T follicular helper cell (primary cell): ENCODE results near the gene SFRP2.
A peak's percentile ranks its signal among the peaks of the same experiment; 100 is the strongest.

ENCODE experiments used
- DNase-seq: peaks from one replicate; pipeline ENCODE4 v3.0.0-alpha.2; 2020; ENCODE audit warnings: low read depth

The SFRP2 gene

DNA sequence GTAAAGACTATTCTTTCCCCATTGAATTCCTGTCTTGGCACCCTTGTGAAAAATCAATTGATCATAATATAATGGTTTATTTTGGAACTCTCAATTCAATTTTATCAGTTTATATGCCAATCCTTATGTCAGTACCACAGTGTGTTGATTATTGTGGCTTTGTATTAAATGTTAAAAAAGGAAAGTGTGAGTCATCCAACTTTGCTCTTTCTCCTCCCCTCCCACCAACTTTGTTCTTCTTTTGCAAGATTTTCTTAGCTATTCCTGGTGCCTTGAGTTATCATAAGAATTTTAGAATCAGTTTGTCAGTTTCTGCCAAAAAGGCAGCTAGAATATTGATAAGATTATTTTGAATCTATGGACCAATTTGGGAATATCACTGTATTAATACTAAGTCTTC is 17.8 kb downstream of the SFRP2 start:
- DNase-seq: no peak

DNA sequence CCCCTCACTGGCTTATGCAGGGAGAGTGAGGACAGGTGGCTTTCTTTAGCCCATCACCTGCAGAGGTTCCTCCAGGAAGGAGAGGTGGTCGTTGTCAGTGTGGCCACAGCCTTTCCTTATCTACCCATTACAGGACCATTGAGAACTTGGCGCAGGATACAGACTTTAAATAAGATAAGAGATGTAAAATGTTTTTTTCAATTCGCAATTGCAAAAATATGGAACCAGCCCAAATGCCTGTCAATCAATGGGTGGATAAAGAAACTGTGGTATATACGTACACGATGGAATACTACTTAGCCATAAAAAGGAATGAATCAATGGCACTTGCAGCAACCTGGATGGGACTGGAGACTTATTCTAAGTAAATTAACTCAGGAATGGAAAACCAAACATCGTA is 22.1 kb downstream of the SFRP2 start:
- DNase-seq: no peak

DNA sequence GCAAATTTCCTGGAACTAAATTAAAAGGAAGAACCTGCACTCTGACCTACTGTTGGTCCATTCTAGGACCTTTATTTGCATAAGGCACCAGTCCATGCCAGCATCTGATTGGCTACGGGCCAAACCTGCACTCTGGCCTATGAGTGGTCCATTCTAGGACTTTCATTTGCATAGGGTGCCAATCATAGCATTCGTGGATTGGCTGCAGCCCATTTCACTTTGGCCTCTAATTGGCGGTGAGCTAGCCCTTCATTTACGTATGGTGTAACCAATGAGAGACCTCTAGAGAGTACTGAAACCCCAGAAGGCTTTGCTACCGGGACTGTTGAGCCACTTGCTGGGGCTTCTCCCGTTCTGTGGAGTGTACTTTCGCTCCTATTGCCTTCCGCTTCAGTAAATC is 23.0 kb downstream of the SFRP2 start:
- DNase-seq: no peak

DNA sequence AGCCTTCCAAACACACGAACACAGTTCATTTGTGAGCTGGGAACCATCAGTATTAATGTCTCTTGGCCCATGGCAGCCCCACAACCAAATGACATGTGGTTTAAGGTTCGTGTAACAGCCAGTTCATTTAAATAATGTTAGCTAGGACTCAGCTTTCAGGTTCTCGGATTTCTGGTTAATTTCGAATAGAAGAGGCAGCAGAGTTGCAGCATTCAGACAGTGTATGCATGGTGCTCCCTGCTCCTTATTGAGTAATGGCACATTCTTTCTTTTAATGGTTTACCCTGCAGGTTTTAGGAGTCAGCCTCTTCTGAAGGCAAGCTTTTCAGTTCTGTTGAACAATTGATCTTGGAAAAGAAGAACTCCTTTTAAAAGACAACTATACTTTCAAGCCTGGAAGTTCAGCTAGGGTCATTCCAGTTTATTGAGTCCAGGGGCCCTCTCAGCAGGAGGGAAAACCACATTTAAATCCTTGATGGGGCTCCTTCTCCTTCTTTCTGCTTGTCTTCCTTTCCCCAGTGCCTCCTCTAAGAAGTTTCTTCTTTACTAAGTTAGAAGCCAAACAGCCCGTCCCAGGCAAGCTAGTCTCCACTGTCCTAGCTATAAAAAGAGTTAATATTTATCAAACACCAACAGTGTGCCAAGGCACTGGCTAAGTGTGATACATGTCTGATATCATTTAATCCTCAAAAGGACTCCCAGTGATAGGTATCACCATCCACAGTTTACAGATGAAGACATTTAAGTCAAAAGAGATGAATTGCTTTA is 24.1 kb downstream of the SFRP2 start:
- no peak for DNase-seq

DNA sequence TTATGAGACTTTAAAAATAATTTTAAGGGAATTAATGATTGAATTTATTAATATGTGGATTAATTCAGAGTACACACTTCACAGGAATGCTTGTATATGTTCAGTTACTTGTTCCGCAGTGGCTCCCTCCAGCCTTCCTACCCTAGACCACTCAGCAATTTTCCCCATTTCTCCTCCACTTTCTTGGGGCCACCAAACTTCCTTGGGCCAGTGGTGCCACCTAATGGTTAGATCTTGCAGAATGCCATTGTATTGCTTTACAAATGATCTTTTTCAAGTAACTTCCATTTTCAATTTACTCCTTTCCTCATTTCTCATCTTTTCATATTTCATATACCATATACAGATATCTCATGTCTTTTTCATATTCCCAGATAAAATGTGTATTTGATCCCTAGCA is 25.5 kb downstream of the SFRP2 start:
- no peak for DNase-seq

DNA sequence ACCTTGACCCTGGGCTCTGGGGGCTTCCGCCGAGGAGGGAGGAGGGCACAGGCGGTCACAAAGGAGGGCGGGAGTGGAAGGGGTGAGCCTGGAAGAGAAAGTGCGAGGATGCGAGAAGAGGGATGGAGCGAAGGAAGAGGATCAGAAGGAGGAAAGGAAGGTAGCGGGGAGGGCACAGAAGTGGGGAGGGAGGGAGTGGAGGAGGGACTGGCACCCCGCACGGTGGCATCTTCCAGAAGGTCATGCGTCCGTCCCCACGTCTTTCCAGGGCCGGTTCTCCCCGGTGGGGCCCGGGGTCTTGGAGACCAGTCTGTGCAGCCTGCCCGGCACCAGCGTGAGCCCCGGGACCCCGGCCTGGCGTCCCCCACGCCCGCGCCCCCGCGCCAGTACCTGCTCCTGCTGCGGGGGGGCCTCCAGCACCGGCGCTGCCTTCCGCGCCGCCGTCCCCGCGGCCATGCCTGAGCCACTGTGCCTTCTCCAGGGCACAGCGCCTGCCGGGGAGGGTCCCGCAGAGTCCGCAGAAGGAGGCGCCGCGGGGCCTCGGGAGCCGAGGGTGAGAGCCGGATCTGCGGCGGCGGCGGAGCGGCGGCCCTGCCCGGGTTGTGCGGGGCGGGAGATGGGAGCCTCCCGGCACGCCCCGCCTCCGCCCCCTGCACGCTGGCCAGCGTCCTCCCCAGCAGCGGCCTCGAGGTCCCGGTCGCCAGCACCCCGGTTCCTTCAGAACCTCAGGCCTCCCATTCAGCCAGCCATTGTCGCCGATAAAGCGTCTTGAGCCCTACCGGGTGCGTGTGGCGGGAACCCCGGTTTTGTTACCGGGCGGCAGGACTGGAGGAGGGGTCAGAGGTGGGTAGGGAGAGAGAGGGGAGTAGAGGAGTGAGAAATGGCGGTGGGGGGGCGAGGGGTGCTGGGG is 29.2 kb downstream of the SFRP2 start, which contains the start of gene RNF175:
RNF175 (minus strand) TSS at position 618 of the 910 bp plus-strand sequence; CDS start at position 456, 162 bp downstream.
- DNase-seq: no peak

DNA sequence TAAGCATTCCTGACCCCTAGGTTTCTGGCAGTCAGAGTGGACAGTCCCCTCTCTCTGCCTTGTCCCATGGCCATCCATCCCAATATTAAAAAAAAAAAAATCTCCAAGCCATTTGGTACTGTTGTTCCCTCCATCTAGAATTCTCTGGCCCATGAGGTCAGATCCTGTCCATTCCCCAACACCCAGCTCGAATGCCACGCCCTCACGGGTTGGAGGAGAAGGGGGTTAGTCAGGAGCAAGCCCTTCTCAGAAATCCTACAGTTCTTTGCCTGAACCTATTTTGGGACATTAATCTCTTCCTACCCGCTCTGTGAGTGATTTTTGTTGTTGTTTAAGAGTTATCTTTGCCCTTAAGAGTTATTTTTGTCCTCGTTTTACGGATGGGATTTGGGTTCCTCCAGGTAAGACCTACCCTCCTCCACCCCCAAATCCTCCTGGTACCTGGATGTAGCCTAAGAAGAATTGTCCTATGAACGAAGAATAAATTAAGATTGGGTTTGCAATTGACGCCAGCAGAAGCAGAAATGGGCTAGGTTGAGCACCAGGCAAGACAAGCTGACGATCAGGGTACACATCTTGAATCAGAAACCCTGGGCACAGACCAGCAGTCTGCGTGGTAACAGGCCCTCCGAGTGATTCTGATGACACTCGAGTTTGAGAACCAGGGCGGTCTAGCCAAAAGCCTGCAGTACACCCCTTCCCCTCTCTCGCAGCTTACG is 30.0 kb downstream of the SFRP2 start:
- no peak for DNase-seq

DNA sequence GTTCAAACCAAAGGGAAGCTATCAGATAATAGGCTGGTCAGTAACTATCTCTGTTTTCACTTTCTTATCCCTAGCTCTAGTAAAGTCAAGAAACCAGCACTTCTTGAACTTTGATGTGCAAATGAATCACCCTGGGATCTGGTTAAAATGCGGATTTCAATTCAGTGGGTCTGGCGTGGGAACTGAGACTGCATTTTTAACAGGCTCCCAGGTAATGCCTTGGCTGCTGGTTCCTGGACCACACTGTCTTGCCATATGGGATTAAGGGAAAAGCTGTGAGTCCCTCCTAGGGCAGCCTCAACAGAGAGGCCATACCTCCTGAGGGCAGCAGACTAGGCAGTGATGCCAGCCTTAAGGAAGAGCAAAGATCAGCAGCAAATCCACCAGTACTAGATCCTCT is 30.7 kb downstream of the SFRP2 start:
- DNase-seq: no peak

DNA sequence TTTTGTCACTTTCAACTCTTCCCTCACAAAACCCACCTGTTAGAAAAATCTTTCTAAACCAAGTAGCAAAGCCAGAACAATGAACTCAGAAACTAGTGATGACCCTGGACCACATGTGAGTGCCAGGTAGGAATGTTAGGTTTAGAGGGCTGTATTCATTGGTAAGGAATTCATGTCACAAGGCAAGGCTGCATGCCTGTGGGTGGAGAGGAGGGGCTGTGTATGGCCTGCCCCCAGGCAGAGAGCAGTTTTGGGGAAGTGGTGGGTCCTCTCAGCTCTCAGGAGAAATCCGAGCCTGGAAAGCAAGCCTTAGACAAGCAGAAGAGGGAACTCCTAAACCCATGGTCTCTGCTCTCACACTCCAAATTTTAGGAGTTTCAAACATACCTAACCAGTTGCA is 31.5 kb downstream of the SFRP2 start:
- no peak for DNase-seq

DNA sequence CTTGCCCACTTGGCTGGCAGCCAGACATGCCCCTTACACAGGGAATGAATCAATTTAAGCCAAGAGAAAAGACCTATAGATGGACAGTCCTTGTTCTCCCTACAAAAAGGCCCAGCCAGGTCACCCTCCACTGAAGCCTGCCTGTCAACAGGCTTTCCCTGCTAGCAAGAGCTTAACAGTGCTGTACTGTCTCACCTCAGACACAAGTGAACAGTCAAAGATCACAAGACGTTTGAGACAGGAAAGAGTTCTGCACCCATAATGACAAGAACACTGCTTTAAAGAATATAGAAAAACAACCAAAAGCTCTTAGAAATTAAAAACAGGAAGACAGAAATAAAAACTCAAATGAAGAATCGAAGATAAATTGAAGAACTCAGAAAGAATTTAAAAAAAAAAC is 33.7 kb downstream of the SFRP2 start:
- DNase-seq: no peak

DNA sequence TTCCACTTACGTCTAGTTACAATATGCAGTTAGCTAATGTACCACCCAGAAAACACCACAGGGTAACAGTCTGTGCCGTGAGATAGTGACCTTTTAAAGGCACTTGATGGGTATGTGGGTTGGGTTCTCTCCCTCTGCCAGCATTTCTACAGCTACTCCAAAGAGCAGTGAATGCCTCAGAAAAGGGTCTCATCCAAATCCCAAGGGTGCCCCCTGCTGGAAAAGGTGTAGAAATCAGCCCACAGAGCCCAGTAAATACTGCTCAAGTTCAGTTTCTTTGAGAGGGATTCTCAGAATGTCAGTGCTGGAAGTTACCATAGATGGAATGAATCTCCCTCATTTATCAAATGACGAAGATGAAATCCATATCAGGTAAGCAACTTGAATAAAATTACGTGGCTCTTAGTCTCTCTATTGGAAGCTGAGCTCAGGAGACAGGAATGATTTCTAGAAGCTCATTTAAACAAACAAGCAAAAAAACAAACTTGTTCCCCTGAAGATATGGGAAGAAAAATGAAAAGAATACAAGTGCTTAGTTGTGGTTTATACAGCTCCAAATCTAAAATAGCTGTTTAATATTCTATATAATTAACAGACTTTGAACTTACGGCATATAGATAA is 38.6 kb downstream of the SFRP2 start:
- DNase-seq: peak; percentile 20

DNA sequence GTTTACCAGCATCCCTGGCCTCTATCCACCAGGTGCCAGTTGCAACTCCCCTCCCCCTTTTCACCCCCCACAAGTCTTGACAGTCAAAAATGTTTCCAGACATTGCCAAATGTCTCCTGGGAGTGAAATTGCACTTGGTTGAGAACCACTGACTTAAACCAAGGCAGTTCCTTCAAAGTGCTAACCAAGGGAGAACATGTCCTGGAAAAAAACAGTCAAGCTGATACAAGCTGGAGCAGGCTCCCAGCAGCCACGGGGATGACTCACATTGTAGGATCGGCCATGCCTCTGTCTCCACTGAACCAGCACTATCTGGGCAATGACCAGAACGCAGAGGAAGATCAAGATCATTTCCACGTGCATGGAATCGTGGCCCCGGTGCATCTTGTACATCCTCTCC is 40.5 kb downstream of the SFRP2 start:
- DNase-seq: no peak

DNA sequence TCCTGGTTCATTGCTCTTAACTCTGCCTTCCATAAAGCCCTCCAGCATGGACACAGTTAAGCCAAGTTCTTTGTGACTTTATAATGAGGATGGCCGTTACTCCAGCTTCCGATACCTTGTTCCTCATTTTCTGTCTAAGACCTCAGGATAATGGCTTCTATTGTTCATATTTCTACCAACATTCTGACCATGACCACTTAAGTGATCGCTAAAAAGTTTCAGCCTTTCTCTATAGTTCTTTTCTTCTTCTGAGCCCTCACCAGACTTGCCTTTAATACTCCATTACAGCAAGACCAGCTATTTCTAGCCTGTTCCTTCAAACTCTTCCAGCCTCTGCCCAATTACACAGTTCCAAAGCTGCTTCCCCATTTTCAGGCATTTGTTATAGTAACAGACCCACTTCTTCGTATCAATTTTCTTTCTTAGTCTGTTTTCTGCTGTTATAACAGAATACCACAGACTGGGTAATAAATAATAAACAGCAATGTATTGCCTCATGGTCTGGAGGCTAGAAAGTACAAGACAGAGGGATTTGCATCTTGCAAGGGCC is 41.4 kb downstream of the SFRP2 start:
- DNase-seq: no peak

DNA sequence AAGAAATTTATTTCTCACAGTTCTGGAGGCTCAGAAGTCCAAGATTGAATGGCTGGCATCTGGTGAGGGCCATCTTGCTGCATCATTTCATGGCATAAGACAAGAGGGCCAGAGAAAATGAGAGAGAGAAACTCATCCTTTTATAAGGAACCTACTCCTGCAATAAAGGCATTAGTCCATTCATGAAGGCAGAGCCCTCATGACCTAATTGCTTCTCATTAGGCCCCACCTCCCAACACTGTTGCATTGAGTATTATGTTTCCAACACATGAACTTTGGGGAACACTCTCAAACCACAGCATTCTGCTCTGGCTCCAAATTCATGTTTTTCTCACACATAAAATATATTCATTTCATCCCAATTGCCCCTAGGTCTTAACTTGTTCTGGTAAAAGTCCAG is 43.2 kb downstream of the SFRP2 start:
- no peak for DNase-seq

DNA sequence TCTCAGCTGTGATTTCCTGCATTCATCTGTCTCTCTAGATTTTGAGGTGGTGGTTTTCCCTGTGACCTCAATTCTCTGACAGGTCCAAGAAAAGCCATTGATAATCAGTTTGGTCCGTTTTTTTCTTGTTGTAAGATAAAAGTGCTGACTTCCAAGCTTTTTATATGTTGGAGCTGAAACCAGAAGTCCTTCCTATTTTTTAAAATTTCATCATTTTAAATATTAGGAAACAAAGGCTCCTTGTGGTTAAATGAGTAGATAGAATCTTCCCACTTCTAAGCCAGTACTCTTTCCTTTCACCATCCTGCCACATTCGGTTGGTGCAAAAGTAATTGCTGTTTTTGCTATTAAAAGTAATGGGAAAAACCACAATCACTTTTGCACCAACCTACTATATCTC is 47.3 kb downstream of the SFRP2 start:
- no peak for DNase-seq

DNA sequence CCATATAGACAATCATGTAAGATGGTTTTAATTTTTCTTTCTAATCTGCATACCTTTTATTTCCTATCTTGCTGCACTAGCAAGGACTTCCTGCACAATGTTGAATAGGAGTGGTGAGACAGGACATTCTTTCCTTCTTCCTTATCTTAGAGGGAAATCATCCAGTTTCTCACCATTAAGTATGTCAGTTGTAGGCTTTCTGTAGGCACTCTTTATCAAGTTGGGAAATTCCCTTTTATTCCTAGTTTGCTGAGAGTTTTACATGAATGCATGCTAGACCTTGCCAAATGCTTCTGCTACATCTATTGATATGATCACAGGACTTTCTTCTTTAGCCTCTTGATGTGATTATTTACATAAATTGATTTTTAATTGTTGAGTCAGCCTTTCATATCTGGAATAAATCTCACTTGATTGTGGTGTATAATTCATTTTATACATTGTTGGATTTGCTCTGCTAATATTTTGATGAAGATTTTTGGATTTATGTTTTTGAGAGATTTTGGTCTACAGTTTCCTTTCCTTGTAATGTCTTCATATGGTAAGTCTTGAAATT is 52.9 kb downstream of the SFRP2 start:
- no peak for DNase-seq

DNA sequence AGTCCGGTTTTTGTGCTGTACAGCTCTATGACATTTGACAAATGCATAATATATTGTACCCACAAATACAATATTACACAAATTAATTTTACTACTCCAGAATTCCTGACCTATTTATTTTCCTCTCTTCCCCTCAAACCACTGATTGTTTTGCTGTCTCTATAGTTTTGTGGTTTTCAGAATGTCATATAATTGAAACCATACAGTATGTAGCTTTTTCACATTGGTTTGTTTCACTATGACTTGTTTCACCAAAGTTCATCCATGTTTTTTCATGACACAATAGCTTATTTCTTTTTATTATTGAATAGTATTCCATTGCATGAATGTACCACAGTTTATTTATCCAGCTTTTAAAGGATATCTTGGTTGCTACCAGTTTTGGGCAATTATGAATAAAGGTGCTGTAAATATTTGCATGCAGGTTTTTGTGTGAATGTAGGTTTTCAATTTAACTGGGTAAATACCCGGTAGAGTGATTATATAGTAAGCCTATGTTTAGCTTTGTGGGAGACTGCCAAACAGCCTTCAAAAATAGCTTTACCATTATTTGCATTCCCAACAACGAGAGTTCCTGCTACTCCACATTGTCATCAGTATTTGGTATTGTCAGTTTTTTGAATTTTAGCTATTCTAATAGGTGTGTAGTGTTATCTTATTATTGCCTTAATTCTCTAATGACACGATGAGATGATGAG is 55.0 kb downstream of the SFRP2 start:
- no peak for DNase-seq

DNA sequence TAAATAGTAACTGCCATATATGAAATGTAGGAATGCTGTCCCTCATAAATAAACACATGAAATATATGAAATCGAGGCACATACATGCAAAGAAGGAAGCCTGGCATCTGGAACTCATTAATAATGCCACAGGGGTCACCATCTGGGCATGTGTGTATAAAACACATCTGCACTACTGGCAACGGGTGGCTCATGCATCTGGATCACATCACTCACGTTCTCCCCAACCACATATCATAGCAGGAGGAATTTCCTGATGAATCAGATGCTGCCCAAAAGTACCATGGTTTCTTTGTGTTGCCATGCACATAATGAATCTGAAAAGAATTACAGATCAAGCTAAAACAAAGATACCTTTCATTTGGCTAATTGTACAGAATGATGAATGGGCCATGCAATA is 57.6 kb downstream of the SFRP2 start:
- no peak for DNase-seq
